HG03095 (cell line): ENCODE measurements around the gene TPSAB1.
"Not testable (repeated sequence)": the region's sequence is repeated elsewhere in the genome, so short reads cannot be mapped to it uniquely, and the experiment has no call there.

ENCODE experiments used
- ATAC-seq: cut with Tn5 transposase; IDR thresholded peaks from one replicate; pipeline ENCODE4 v1.9.1; 2021; ENCODE audit warnings: moderate library complexity; ENCODE audit not compliant: unreplicated experiment

Gene TPSAB1

DNA sequence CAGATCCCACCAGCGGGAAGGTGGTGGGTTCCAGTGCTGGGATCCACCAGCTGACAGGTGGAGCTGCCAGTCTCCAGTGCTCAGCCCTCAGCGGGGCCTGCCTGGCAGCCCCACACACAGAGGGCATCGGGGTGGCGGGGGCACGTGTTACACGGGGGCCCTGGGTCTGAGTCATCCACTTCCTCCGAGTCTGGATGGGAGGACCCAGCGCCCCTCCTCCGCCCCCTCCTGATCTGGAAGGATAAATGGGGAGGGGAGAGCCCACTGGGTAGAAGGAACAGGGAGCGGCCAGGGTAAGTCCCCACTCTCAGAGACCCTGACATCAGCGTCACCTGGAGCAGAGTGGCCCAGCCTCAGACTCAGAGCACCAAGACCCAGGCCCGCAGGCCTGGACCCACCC is at the start of gene TPSAB1:
TPSAB1 (plus strand) TSS at position 270 of the 400 bp plus-strand sequence. CDS start 234 bp downstream, outside the sequence.
- ATAC-seq, result not testable (repeated sequence)

DNA sequence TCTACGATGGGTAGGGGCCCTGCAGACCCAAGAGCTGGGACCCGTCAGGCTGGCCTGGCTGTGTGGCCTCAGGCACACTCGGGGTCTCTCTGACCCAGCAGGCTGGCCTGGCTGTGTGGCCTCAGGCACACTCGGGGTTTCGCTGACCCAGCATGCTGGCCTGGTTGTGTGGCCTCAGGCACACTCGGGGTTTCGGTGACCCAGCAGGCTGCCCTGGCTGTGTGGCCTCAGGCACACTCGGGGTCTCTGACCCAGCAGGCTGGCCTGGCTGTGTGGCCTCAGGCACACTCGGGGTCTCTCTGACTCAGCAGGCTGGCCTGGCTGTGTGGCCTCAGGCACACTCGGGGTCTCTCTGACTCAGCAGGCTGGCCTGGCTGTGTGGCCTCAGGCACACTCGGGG is 49.7 kb upstream of the TPSAB1 start:
- not testable (repeated sequence) for ATAC-seq

DNA sequence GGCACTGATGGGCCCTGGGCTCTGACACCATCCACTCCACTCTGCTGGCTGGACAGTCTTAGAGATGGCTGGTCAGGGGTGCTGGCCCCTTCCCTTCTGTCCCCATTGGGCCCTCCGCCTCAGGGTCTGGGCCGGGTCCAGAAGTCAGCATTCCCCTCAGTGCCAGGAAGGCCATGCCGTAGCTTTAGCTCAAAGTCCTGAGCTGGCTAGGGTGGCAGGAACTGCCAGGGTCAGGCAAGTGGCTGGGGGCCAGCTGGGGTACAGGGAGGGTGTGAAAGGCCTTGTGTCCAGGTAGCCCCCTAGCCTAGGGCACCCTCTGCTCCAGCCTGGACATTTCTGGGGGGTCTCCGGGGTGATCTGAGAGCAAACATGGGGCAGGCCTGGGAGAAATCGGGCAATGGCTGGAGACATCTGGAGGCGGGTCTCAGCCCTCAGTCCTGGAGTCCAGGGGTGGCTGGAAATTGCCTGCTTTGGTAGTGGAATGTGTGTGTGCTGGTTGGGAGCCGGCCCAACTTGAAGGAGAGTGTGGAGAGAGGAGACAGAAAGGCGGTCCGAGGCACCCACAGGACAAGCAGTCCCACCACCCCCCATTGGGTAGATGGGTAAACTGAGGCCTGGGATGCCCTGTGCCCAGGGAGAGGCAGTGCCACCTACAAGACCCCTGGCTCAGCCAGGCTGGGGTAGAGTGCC is 48.0 kb upstream of the TPSAB1 start:
- ATAC-seq, result no peak

DNA sequence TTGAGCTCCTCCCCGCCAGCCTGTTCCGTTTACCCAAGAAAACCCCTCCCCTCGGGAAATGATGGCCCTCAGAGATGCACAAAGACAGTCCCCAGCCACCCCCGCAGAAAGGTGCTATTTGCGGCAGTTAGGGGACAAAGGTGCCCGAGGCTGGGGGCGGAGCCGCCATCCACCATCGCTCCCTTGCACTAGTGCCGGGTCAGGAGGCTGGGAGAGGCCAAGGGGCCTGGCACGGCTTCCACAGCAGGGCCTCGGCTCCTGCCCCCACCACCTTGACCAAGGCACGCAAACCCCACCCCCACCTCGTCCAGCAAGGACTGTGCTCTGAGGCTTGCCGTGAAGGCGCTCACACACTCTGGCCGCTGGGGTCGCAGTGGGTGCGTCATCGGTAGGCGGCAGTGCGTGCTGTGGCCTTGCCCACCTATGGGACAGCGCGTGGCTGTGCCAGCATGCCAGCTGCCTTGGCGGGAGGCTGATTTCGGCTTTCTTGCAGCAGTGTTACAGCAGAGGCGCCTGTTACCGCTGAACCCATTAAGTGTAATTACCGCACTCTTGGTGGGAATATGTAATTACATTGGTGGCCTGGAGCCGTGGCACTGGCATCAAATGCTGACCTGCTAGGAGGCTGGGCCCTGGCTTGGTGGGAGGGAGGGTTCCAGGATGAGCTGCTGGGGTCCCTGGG is 47.2 kb upstream of the TPSAB1 start:
- no peak for ATAC-seq

DNA sequence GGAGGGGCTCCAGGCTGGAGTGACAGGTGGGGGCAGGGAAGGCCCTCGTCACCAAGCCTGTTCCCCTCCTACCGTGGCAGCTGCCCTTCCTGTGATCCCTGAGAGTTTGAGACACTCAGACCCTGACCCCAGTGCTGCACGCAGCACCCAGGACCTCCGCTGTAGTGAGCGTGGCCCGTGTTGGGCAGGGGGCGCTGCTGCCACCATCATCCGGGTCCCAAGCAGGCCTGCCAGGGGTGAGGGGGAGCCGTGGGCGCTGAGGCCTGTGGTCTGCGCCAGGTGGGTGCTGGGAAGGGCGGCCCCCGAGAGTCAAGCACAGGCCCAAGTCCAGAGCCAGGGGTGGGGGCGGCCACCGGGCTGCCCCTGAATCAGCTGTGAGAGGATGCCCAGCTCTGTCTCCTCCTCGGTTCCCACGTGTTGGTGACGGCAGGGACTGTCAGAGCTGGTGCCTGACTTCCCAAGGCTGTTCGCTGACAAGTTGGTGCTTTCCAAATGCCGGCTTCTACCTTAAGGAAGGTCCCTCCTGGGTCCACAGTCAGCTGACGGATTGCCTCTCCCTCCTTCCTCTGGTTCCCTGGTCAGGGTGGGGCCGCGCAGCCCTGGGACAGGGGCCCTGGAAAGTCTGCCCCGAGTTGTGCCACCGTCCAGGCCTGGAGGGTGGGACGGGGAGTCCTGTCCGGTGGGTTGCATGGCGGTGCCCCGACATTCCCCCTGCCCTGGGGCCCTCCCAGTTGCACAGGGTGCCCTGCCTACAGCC is 46.5 kb upstream of the TPSAB1 start:
- no peak for ATAC-seq

DNA sequence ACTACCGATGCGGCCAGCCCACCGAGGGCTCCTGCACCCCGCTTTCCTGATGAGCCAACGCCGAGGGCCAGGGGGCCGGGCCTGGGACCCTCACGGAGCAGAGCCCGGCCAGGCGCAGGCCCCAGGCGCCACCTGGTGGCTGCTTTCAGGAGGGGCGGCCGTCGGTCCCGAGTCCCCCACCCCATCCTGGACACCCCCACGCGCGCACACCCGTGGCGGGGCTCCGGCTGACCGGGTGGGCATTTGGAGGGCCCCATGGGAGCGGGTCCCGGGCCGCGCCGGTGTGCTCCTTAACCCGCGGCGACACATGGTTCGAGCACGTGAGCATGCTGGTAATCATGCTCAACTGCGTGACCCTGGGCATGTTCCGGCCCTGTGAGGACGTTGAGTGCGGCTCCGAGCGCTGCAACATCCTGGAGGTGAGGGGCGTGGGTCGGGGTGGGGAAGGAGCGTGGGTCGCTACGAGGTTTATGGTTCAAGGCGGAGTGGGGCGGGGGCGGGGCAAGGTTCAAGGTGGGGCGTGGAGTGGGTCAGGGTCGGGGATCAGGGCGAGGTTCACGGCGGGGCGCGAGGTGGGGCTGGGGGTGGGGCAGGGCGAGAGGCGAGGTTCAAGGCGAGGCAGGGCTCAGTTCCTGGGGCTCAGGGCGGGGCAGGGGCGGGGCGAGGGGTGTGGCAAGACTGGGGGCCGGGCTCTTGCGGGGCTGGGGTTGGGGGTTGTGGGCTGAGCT is 45.7 kb upstream of the TPSAB1 start:
- ATAC-seq, result no peak

DNA sequence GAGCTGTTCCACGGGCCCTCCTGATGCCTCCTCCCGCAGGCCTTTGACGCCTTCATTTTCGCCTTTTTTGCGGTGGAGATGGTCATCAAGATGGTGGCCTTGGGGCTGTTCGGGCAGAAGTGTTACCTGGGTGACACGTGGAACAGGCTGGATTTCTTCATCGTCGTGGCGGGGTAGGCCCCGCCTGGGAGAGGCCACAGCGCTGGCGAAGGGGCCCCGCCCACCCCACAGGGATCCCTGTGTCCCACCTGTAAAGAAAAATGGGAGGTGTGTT is 45.2 kb upstream of the TPSAB1 start:
- ATAC-seq, result no peak

DNA sequence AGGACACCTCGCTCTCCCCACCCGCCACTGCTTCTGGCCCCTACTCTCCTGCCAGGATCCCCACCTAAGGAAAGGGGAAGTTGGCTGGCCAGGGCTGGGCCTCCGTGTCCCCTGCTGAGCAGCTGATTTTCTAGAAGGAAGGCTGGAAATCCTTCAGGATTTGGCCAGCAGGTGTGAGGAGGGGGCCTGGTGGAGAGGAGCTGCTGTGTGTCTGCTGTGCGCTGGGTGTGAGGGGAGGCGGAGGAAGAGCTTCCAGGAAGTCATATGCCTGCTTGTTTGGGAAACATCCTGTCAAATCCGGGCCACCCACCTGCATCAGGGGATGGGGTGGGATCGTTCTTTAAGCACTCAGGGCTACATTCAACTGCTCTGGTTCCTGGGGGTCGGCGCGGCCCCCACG is 44.0 kb upstream of the TPSAB1 start:
- ATAC-seq, result no peak

DNA sequence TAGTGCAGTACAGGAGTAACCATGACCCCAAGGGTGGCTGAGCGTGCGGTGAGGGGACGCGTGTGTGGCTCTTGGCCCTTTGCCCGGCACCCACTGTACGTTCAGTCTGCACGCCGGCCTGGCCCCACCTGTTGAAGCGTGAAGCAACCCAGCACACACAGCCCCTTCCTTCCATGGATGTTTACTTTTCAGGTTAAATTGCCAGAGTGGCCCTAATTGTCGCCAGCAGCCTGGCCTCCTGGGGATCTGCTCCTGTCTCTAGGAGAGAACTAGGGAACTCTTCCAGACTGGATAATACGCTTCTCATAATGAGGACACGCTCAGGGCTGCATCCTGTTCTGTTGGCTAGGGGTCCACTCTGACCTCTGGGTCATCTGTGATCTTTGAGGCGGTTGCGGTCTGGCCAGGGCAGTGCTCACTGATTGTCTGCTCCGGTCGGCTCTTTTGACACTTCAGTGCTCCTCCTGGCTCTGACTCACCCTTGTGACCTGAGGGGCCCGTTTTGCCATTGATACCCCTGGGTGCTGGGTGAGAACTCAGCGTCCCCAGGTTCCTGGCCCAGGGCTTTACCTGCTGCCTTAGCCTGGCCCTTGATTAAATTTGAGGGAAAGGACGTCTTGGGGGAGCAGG is 43.2 kb upstream of the TPSAB1 start:
- ATAC-seq, result no peak

DNA sequence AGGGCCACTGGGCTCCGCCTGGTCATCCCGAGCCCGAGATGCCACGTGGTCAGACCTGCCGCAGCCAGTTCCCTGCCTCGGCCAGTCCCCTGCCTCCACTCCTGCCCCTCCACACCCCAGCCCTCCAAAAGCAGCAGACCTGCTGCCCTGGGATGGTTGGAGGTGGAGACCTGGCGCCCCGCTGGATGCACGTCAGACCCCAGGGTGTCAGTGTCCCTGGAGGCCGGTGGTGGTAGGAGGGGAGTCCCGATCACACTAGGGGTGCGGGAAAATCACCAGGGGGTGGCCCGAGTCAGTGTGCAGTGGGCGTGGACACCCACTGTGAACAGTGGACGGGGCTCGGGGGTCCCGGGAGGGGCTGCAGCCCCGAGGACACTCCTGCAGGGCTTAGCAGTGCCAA is 42.3 kb upstream of the TPSAB1 start:
- no peak for ATAC-seq

DNA sequence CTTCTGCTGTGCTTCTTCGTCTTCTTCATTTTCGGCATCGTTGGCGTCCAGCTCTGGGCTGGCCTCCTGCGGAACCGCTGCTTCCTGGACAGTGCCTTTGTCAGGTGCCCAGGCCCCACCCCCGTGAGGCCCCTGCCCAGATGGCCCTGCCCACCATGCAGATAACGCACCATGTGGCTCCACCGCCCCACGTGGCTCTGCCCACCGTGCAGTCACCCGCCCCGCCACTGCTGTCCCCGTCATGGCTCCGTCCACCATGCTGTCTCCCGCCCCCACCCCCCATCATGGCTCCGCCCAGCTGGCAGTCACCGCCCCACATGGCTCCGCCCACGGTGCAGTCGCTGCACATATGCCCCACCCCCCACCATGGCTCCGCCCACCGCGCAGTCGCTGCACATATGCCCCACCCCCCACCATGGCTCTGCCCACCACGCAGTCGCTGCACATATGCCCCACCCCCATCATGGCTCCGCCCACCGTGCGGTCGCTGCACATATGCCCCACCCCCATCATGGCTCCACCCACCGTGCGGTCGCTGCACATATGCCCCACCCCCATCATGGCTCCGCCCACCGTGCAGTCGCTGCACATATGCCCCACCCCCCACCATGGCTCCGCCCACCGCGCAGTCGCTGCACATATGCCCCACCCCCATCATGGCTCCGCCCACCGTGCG is 41.7 kb upstream of the TPSAB1 start:
- ATAC-seq, result not testable (repeated sequence)

DNA sequence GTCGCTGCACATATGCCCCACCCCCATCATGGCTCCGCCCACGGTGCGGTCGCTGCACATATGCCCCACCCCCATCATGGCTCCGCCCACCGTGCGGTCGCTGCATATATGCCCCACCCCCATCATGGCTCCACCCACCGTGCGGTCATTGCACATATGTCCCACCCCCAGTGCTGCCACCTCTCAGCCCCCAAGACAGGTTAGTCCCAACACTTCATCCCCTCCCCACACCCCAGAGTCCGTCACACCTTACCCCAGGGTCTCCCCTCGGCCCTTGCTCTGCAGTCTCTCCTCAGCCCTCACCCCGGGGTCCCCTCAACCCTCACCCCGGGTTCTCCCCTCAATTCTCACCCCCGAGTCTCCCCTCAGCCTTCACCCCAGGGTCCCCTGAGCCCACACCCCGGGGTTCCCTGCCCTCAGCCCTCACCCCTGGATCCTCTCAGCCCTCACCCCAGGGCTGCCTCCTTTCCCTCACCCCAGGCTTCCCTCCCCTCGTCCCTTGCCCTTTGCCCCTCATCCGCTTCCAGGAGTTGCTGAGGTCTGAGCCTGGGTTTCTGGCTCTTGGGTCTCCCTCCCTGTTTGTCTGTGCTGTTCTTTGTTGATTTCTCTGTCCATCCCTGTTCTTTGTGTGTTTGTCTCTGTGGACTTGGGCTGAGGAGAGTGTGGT is 41.0 kb upstream of the TPSAB1 start:
- no peak for ATAC-seq

DNA sequence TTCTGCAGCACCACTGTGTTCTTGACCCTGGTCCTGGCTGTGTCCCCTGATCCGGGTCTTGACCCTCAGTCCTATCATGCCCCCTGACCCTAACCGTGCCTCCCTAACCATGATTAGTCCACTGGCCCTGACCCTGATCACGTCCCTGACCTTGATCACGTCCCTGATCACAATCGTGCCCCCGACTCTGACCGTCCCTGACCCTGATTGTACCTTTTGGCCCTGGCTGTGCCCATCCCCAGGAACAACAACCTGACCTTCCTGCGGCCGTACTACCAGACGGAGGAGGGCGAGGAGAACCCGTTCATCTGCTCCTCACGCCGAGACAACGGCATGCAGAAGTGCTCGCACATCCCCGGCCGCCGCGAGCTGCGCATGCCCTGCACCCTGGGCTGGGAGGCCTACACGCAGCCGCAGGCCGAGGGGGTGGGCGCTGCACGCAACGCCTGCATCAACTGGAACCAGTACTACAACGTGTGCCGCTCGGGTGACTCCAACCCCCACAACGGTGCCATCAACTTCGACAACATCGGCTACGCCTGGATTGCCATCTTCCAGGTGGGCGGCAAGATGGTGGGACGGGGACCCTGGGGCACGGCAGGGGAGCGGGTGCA is 40.4 kb upstream of the TPSAB1 start:
- ATAC-seq, result no peak

DNA sequence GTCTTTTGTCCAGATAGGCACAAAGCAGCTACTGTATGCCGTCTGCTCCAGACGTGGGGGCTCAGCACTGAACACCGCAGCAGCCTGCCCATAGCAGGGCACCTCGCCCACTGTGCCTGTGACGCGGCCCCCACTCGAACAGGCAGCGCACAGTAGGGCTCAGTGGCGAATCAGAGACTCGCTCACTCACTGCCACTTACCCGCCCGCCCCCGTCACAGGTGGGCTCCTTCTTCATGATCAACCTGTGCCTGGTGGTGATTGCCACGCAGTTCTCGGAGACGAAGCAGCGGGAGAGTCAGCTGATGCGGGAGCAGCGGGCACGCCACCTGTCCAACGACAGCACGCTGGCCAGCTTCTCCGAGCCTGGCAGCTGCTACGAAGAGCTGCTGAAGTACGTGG is 39.1 kb upstream of the TPSAB1 start:
- no peak for ATAC-seq

DNA sequence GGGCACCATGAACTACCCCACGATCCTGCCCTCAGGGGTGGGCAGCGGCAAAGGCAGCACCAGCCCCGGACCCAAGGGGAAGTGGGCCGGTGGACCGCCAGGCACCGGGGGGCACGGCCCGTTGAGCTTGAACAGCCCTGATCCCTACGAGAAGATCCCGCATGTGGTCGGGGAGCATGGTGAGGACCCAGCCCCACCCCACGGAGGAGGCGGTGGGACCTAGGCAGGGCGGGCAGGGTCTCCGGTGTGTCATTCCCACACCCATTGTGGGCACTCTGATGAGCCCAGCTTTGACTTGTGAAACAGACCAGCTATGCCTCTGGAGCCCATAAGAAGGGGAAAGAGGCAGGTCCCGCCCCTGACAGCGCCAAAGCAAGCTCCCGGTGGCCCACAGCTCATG is 38.2 kb upstream of the TPSAB1 start:
- ATAC-seq, result no peak

DNA sequence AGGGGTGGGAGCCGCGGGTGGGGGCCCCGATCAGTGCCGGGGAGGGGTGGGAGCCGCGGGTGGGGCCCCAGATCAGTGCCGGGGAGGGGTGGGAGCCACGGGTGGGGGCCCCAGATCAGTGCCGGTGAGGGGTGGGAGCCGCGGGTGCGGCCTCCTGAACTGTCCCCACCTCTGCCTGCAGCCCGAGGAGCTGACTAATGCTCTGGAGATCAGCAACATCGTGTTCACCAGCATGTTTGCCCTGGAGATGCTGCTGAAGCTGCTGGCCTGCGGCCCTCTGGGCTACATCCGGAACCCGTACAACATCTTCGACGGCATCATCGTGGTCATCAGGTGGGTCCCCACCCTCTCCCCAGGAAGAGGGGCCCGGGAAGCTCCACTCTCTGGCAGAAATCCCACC is 35.6 kb upstream of the TPSAB1 start:
- no peak for ATAC-seq

DNA sequence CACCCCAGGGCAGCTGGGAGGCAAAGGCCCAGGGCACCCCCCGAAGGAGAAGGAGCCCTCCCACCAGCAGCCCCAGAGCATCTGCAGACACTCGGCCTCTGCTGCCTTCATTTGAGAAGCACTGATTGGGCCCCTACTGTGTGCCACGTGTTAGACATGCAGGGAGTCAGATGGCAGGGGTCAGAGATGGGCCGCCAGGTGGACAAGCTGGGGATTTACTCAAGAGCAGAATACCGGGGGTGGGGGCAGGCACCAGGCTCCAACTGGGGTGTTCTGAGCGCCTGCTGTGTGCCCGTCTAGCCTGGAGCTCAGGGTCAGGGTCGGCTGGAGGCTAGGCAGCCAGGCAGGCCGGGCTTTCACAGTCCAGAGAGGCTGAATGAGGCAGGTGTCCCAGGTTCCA is 34.2 kb upstream of the TPSAB1 start:
- no peak for ATAC-seq

DNA sequence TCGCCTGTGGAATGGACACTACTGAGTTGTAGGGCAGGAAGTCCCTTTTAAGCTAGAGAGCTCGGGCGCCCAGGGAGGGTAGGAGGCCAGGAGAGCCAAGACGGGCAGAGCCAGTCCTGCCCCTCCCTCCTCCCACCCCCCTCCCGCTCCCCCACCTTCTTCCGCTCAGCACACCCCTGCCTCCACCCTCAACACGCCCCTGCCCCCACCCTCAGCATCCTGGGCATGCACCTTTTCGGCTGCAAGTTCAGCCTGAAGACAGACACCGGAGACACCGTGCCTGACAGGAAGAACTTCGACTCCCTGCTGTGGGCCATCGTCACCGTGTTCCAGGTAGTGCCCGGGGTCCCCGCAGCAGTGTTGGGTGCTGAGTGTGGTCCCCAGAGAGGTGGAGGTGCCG is 33.7 kb upstream of the TPSAB1 start:
- no peak for ATAC-seq

DNA sequence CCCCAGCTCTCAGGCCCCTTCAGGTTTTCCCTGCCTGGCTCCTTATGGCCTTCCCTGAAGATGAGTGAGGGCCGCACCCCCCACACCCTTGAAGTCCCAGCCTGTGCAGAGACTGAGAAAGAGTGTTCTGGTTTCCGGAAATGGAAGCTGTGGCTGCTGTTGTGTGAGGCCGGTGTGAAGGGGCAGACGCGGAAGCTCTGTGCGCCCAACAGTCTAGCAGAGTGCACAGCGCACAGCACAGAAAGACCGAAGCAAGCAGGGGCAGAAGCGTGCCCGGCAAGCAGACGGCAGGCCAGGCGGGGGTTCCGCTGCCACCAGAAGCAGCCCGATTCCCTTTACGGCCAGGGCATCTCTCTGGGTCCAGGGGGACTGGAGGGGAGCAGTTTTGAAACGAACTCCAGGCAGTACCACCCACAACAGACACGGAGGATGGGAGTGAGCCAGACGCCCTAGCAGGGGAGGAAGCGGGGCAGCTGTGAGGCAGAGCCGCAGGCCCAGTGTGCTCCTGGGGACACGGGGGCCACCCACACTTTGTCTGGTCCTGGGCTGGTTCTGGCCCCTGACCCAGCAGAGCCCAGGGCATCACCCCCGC is 32.2 kb upstream of the TPSAB1 start:
- no peak for ATAC-seq
